Hematopoietic multipotent progenitor cell treated with erythropoietin and hydrocortisone succinate and interleukin-3 and kit ligand, for 6 days (in vitro differentiated cells): Measurements from ENCODE around the gene RAB4A.
"Not testable (repeated sequence)": the region's sequence is repeated elsewhere in the genome, so short reads cannot be mapped to it uniquely, and the experiment has no call there.

ENCODE experiments used
- DNase-seq: peaks from one replicate; pipeline ENCODE4 v3.0.0-alpha.2; 2015

The RAB4A gene

DNA sequence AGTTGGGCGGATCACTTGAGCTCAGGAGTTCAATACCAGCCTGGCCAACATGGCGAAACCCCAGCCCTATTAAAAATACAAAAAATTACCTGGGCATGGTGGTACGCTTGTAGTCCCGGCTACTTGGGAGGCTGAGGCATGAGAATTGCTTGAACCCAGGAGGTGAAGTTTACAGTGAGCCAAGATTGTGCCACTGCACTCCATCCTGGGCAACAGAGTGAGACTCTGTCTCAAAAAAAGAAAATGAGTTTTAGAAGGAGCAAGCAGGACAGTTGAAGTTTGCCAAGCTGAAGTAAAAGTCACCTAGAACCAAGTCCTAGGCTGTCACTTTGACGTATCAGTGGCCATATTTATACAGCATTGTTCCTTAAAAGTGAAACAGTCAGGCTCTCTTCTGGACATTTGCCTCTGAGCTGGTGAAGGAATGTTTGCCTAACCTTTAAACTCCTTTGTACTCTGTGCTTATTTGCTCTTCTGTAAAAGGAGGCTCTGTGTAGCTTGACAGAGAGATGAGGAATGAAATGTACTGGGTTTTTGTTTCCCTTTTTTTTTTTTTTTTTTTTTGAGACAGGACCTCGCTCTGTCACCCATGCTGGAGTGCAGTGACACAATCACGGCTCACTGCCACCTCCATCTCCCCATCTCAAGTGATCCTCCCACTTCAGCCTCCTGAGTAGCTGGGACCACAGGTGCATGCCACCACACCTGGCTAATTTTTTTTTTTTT lies 2.8 kb downstream of the RAB4A start:
- no peak for DNase-seq

DNA sequence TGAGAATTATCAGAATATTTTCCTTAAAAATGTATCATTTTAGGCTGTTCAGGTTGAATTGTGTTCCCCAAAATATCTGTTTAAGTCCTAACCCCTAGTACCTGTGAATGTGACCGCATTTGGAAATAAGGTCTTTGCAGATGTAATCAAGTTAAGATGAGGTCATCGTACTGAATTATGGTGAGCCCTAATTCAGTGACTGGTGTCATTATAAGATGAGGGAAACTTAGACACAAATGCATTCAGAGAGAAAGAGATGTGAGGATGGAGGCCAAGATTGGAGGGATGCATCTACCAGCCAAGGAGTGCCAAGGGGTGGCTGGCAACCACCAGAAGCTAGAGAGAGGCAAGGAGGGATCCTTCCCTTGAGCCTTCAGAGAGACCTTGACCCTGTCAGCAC lies 4.1 kb downstream of the RAB4A start:
- no peak for DNase-seq

DNA sequence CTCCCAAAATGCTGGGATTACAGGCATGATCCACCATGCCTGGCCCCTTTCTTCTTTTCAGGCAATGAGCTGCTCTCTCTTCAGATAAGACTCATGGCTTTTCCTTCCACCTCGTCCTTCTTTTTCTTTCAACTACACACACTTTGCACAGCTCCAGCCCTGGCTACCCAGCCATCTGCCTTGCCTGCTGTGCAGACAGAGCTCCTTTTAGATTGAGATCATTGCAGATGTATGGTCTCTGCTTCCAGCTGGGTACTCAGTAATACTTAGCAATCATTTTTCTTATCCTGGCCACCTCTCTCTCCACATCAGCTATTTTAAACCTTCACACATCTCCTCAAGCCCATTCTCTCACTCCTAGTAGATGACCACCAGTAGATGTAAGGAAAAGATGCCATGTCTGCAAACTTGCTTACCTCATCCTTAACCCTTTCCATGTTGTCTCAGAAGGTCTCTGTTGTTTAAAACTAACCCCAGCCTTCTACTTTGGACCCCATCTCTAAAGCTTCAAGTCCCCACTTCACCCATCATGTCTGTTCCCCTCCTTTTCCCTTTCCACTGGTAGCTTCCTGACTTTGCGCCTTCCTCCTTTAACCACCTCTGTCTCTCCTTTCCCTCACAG lies 7.3 kb downstream of the RAB4A start:
- DNase-seq = no peak

DNA sequence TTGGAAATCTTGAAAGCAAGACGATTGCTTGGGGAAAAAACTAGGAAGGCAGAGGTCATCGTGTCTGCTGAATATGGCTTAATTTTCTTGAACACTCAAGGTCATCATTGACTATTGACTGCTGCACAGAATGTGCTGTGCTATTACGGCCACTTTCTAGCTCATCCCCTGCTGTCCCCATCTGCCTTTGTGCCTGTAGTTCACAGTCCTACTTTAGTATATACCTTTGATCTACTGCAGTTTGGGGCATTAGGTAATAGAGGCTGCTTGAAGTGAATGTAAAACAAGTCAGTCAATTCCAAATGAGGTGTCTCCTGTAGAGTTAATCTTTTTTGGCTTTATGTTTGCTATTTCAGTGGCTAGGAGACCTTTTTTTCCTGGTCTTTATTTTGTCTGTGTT lies 8.3 kb downstream of the RAB4A start:
- DNase-seq = no peak

DNA sequence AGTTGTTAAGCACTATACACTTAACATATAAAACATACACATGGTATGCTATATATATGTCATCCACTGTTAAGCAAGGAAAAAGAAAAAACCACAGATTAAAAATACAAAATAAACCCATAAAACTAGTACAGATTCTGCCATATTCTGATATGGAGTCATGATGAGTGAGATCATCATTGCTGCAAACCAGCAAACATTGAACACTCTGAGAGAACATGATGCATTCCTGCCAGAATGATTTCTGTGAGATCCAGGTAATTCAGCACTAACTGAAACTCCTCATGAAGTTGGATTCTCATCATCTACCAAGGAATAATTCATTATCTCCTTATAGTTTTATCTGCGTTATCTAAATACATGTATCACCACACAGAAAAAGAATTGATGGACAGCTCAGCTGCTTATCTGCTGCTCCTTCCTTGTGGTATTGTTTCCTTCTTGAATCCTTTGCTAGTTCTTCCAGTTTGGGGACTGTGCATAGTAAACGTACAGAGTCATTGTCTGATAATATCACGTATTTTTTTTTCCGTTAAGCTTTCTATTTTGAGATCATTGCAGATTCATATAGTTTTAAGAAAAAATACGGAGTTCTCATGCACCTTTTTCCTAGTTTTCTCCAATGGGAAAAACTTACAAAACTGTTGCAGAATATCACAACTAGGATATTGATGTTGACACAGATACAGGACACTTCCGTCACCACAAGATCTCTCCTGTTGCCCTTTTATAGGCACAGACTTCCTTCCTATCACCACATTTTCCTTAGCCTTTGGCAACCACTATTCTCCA lies 9.3 kb downstream of the RAB4A start:
- peak; percentile 48 for DNase-seq

DNA sequence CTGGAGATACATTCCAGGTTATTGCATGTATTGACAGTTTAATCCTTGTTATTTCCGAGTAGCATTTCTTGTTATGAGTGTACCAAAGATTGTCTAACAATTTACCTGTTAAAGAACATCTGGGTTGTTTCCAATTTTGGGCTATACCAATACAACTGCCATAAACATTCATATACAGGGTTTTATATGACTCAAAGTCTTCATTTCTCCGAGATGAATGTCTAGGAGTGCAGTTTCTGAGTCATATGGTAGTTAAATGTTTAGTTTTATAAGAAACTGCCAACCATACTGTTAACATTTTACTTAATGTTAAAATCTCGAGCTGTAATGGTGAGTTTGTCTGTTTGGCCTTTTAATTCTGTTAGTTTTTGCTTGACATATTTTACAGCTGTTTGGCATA lies 10.0 kb downstream of the RAB4A start:
- no peak for DNase-seq

DNA sequence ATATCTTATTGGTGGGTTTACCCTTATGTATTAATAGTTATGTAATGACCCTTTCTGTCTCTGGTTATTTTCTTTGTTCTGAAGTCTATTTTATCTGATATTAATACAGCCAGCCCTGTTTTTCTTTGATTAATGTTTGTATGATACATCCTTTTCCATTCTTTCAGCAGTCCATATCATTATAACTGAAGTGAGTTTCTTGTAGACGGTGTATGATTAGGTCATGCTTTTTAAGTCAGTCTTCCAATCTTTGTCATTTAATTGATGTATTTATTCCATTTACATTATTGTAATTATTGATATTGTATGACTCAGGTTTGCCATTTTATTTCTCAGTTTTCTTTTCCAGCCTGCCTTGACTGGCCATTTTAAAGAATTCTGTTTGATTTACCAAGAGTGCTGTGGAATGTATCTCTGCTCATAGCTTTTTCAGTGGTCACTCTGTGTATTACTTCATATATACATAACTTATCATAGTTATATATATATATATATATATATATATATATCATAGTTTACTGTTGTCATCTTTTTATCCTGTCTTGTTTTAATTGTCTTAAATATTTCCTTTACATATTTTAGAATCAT lies 10.5 kb downstream of the RAB4A start:
- DNase-seq = no peak

DNA sequence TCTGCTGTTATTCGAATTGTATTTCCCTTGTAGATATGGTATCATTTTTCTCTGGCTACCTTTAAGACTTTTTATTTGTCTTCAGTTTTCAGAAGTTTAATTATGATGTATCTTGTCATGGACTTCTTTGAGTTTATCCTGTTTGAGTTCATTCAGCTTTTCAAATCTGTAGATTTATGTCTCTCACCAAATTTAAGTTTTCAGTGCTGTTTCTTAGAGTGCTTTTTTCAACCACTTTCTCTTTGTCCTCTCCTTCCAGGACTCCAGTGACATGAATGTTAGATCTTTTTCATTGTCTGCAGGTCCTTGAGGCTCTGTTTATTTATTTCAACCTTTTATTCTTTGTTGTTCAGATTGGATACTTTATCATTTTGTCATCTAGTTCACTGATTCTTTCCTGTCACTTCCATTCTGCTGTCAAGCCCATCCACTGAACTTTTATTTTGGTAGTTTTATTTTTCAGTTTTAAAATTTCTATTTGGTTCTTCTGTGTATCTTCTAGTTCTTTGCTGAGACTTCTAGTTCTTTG lies 11.4 kb downstream of the RAB4A start:
- DNase-seq = no peak

DNA sequence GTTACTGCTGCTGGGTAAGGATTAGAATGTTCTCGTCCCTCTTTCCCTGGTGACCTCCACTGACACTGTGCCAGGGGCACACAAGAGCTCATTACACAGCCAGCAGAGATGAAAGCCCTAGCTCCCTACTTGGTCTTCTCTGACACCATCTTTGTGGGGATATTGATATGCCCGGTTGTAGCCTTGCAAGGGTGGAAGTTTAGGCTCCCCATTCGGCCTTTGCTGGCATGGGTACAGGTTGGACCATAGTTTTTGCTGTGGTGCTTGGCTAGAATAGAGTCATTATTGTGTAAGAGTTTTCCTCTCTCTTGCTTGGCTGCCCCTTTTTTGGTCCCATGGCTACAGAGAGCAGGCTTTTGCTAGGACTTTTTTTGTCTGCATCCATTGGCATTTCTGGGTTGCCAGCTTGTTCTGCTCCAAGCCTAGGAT lies 12.3 kb downstream of the RAB4A start:
- no peak for DNase-seq

DNA sequence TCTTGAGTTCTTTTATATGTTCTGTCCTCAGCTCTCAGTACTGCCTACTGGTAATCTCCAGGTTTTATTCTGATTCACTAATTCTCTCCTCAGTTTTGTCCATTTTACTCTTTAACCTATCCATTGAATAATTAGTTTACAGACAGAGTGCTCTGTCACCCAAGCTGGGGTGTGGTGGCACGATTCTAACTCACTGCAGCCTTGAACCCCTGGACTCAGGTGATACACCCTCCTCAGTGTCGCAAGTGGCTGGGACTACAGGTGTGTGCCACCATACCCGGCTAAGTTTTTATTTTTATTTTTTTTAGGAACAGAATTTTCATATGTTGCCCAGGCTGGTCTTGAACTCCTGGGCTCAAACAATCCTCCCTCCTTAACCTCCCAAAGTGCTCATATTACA lies 14.0 kb downstream of the RAB4A start:
- no peak for DNase-seq

DNA sequence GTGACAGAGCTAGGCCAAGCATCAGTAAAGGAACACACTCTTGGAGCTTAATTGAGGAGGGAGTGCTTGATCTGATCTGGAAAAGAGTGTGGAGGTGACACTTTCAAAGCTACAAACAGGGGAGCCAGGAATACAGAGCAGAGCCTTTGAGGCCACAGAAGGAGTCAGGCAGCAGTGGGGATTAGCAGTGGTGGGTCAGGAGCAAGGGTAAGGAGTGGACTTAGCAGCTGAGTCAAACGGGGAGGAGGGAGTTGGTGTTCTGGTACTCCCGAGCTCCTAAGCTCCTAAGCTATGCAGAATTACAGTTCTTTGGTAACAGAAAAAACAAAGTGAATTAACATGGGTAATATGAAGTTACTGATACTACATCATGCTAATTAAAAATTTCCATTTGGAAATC lies 14.5 kb downstream of the RAB4A start:
- no peak for DNase-seq

DNA sequence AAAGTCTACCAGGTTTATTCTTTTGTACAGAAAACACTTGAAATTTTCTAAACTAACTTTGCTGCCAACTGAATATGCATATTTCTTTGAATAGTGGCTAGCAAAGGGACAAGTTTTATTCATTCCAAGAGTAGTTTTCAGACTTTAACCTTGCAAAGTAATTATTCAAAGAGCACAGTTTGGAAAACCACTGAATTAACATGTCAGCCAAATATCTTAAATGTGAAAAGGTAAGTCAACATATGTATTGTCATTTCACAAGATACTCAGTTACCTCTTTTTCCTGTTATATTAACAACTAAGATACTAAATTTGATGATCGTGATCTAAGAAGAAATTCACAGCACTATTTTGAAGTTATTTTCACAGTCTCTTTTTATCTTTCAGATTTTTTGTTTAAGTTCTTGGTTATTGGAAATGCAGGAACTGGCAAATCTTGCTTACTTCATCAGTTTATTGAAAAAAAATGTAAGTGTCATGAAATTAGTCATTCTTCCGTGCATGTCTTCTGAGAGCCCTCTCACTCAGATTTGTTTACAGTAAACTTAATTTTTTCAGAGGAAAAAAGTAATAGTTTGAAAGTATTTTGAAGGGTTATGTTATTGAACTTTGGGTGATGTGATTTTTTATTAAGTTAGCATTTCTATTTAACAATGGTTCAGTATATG lies 15.3 kb downstream of the RAB4A start:
- DNase-seq = no peak

DNA sequence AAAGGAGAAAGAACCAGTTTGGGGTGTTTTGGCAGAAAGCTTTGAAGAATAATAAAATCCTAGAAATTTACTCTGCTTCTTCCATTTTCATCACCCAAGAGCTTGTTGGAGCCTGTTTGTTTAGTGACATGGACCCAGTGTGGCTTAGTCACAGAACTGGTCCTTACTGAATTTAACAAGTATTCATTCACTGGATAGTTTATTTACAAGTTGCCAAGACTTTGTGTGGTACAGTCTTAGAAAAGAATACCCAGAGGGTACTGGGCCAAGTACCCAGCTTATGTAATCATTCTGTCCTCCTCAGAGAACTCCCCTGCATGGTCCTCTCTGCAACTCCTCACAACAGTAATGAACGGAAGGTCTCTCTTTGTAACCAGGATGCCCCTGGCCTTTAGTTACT lies 16.4 kb downstream of the RAB4A start:
- no peak for DNase-seq

DNA sequence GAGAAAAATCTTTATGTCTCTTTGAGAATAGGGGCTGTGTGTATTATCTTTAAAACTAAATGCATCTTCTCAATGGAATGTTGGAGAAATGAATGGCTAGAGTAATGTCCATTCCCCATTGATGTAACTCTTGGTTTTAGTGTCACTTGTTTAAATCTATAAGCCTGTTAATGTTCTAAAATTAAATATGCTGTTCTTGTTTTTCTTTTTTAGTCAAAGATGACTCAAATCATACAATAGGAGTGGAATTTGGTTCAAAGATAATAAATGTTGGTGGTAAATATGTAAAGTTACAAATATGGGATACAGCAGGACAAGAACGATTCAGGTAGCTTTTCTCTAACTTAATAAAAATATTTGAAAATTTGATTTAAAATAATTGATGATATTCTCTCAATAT lies 17.6 kb downstream of the RAB4A start:
- DNase-seq = no peak

DNA sequence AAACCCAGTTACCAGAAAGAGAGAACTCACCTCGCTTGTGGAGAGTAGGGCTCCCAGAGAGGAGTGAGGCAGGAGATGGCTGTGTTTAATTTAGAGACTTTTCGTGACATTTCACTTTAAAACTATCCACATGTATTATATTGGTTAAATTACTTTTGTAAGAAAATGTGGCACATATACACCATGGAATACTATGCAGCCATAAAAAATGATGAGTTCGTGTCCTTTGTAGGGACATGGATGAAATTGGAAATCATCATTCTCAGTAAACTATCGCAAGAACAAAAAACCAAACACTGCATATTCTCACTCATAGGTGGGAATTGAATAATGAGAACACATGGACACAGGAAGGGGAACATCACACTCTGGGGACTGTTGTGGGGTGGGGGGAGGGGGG lies 20.8 kb downstream of the RAB4A start:
- not testable (repeated sequence) for DNase-seq

DNA sequence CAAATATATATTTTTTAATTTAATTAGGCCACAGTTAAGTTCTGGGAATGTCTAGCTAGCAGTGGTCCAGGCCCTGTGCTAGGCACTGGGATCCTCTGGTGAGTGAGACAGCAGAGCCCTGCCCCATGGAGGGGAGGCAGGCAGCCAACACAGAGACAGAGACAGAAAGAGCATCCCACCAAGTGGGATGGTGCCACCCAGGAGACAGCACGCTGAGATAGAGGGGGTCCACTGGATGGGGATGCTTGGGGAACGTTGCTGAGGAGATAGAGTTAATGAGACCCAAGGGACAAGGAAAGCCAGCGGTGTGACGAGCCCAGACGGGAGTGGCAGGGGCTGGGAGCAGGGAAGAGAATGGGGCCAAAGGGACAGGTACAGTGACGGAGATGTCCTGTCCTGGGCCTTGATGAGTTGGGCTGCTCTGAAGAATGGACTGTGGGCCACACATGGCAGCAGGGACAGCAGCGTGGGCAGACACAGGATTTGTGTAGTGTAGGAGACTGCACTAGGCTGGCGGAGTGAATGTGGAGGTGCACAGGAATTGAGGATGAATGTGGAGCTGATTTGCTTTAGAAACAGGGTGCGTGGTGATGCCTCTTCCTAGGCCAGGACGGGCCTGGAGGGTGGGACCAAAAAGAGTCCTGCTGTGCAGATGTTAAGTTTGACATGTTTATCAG lies 22.8 kb downstream of the RAB4A start:
- DNase-seq = no peak

DNA sequence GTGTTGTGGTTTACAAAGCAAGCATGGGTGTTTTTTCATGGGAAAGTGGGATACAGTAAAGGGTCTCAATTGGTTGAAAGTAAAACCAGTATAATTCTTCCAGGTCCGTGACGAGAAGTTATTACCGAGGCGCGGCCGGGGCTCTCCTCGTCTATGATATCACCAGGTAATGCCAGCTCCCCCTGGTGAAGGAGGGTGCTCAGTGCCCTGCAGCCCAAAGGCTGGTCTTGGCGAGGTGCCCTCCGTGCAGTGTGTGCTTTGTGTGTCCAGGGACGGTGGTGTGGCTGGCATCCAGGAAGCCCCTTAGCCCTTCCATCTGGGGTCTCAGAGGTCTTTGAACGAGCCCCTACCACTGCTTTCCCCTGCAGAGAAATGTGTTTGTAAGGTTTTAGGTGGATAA lies 24.8 kb downstream of the RAB4A start:
- no peak for DNase-seq

DNA sequence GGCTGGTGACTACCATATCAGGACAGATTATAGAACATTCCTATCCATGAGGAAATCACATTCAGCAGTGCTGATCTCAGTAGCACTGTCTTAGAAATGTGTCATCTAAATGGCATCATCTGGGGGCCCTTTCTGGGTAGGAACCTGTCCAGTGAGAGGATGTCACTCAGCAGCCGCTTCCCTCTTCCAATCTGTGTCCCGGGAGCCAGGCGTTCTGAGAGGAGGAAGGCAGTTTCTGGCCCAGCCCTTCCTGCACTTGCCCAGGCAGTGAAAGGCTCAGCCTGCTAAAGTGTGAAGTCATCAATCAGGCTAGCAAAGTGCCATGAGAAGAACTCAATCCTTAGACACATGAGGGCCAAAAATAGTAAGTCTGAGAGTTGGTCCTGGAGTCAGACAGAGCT lies 25.6 kb downstream of the RAB4A start:
- DNase-seq = no peak

DNA sequence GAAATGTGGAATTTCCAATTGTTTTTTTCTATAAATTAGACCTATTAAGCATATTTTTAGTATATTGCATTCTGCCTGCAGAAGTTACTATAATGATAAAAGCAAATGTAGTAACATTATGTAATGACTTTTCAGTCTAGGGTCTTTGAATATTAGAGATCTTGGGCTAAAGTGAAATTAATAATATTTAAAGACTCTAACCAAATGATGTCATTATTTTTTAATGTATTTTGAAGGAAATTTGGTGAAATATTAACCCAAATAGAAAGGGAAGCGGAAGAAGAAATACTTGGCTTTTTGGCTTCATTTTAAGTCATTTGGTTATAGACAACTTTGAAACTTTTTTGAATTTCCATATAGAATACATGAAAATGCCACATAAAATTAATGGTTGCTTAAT lies 26.8 kb downstream of the RAB4A start:
- DNase-seq = no peak

DNA sequence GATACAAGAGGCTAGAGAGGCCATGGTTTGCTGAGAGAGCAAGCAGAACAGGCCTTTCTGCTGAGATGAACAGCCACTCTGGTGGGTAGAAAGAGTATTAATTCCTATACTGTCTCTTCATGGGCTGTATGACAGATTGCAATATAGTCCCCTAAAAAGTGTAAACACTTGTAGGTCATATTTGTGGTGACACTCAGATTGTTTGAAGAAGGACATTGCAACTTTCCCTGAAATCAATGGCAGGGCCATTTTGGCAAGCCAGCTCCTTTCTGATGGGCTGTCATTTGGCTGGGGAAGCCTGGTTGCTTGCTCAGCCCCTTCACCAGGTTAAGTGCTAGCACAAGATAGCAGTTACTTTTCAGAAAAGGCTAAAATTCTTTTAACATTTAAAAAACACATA lies 27.5 kb downstream of the RAB4A start:
- DNase-seq = no peak

DNA sequence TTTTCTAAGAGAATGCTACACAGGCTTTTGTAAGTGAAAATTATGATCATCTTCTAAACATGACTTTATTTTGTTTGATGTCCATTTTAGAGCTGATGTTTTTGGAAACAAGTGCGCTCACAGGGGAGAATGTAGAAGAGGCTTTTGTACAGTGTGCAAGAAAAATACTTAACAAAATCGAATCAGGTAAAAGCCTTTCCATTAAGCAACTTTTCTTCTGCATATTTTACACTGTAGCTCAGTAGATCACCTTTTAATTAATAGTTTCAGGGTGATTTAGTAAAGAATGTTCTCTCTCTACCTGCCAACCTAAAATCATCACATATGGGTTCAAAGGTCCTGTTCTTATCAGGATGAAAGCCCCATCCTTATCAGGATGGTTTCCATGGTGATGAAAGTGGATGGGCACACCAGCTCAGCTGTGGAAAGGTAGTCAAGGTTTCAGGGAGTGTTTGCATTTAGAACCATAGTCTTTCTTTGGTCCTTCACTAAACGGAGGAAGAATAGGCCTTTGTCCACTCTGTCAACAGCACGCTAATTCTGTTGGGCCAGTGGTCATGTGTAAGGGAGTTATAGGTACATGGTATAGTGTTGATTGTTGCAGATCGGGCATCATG lies 28.1 kb downstream of the RAB4A start:
- no peak for DNase-seq
